ENCODE results near the gene PKD1.

PKD1 gene

DNA sequence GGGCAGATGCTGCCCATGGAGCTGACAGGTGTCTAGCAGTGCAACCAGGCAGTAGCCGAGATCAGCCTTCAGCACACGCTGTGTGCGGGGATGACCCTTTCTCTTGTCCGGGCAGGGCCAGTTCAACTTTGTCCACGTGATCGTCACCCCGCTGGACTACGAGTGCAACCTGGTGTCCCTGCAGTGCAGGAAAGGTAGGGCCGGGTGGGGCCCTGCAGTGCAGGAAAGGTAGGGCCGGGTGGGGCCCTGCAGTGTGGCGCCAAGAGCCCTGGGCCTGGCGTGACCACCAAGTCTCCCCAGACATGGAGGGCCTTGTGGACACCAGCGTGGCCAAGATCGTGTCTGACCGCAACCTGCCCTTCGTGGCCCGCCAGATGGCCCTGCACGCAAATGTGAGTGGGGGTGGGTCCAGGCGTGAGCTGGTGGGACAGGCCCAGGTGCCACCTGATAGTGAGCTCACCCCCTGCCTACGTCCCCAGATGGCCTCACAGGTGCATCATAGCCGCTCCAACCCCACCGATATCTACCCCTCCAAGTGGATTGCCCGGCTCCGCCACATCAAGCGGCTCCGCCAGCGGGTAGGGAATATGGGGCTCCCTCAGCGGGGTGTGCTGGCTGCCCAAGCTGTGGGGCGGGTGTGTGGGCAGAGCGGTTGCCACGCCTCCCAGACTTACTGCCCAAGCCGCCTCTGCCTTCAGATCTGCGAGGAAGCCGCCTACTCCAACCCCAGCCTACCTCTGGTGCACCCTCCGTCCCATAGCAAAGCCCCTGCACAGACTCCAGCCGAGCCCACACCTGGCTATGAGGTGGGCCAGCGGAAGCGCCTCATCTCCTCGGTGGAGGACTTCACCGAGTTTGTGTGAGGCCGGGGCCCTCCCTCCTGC lies 47.7 kb downstream of the PKD1 start:
- no peak for DNase-seq (ENCODE audit: low read depth)

DNA sequence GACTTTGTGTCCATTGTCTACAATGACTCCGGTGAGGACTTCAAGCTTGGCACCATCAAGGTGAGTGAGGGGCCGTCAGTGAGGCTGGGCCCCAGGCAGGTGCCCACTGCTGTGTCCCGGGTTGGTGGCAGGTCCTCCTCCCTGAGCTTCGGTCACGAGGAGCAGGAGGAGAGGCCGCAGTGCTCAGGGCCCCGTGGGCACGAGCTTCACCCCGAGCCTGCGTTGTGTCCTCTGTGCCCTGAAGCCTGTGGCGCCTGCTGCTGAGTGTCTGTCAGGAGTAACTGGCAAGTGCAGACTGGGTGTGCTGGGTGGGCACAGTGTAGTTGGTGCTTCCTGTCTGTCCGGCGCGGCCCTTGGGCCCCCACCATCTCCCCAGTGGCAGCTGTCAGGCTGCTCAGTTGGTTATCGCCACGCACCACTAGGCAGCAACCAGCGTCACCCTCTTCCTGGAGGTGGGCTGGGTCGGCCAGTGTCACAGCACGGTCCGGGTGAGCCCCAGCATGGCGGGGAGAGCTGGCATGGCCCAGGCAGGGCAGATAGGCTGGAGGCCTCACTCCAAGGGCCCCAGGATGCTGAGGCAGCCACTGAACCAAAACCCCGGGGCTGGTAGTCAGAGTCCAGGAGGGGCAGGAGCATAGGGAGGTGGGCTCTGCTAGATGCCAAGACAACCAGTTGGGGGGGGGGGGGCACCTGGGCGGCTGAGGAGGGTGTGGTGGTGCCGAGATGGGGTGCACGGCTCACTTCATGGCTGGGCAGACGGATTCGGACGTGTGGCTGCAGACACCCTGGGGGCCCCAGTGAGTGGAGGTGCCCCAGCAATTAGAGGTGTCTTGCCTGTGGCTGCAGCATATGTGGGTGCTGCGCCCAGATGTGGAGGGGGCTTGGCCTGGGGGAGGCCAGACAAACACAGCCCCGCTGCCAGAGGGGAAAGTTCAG lies 48.6 kb downstream of the PKD1 start:
- DNase-seq (ENCODE audit: low read depth), result no peak

DNA sequence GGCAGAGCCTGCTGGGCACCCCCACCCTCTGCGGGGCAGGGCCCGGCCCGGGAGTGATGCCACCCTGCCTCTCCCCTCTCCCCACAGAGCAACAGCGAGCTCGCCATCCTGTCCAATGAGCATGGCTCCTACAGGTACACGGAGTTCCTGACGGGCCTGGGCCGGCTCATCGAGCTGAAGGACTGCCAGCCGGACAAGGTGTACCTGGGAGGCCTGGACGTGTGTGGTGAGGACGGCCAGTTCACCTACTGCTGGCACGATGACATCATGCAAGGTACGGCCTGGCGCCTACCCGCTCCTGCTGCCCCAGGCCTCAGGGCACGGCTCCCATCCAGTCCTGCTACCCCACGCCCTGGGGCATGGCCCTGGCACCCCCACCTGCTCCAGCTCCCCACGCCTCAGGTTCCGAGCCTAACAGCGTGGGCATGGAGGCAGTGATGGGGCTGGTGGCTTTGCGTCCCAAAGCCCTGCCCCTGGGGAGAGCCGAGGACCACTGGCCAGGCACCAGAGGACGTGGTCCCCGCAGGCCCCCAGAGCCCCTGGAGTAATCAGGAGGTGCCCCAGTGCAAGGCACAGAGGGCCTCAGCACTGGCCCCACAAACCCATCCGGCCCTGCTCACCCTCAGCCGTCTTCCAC lies 49.5 kb downstream of the PKD1 start:
- no peak for DNase-seq (ENCODE audit: low read depth)

DNA sequence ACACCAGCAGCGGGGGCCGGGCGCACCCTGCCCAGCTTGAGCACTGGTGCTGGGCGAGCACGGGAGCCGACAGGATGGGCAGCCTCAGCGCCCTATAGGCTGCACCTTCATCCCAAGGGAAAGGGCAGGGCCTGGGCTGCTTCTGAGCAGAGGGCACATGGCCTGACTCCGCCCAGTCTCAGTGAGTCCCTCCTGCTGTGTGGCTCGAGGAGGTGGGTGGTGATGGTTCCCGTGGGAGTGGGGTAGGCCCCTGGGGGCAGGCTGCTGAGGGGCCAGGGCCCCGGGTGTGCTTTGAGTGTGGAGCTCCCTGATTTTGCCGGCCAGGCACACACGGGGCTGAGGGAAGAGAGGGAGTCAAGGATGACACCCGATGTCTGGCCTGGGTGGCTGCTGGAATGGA lies 50.0 kb downstream of the PKD1 start:
- DNase-seq (ENCODE audit: low read depth), result no peak

DNA sequence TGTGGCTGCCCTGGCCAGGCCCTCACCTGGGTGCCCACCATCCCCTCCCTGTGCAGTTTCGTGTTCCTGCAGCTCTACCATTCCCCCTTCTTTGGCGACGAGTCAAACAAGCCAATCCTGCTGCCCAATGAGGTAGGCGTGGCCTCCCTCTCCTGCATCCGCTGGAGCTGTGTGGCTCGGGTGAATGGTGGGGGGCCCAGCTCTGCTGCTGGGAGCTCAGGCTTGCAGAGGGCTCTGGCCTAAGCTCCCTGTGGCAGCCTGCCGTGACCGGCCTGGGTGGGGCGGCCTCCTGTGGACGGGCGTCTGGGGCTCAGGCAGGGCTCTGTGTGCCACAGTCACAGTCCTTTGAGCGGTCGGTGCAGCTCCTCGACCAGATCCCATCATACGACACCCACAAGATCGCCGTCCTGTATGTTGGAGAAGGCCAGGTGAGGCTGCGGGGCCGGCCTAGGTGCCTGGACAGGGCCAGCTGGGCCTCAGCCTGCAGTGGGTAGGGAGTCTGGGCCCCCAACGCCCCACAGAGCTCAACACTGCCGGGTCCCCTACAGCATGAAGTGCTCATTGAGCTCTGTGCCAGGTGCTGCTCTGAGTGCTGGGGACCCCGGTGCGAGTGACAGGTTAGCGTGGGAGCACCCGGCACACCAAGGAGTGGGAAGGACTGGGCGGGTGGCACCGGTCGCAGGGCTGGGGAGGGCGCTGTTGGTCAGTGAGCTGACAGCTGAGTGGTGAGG lies 50.6 kb downstream of the PKD1 start:
- DNase-seq (ENCODE audit: low read depth), result no peak

DNA sequence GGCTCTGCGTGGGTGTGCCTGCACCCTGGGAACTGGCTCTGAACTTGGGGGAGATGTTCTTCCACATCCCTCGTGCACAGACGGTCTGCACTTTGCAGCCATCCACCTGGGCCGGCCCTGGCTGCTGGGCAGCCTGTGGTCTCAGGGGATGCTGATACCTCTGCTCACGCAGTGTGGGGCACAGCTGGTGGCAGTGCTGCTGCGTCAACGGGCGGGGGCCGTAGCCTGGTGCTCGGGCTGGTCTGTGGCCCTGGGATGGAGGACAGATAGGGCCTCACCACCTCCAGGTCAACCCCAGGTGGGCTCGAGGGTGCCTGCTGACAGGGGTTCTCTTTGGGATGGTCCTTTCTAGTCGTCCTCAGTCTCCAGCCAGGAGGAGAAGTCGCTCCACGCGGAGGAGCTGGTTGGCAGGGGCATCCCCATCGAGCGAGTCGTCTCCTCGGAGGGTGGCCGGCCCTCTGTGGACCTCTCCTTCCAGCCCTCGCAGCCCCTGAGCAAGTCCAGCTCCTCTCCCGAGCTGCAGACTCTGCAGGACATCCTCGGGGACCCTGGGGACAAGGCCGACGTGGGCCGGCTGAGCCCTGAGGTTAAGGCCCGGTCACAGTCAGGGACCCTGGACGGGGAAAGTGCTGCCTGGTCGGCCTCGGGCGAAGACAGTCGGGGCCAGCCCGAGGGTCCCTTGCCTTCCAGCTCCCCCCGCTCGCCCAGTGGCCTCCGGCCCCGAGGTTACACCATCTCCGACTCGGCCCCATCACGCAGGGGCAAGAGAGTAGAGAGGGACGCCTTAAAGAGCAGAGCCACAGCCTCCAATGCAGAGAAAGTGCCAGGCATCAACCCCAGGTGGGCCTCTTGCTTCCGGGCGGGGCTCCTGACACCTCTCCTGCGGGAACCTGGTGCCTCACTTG lies 51.6 kb downstream of the PKD1 start:
- no peak for DNase-seq (ENCODE audit: low read depth)

DNA sequence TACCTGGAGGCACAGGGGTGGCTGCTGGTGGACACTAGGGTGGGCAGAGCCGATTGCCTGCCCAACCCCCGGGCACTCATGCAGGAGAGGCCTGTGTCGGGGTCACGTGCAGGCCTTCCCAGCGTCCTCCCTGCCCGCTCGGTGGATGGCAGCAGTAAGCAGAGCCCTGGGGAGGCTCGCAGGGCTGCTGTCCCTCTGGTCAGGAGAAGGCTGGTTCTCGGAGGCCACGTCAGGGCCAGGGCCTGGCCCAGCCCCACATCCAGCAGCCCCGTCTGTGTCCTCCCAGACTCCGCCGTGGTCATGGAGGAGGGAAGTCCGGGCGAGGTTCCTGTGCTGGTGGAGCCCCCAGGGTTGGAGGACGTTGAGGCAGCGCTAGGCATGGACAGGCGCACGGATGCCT lies 52.3 kb downstream of the PKD1 start:
- no peak for DNase-seq (ENCODE audit: low read depth)

DNA sequence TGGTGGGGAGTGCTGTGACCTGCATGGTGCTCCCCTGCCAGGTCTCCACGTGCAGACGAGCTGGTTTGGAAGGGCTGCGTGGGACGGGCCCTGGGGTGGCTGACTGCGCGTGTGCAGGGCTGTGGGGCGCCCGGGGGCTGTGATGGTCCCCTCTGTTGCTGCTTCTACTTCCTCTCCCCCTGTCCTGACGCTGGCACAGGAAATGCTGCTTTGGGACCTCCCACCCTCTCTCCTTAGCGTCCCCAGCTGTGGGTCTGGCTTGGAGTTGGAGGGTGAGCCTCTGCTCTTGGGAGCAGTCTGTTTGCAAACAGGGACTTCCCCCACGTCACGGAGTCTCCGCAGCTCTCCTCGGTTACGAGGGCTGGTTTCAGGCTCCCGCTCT lies 52.7 kb downstream of the PKD1 start:
- DNase-seq (ENCODE audit: low read depth), result no peak

DNA sequence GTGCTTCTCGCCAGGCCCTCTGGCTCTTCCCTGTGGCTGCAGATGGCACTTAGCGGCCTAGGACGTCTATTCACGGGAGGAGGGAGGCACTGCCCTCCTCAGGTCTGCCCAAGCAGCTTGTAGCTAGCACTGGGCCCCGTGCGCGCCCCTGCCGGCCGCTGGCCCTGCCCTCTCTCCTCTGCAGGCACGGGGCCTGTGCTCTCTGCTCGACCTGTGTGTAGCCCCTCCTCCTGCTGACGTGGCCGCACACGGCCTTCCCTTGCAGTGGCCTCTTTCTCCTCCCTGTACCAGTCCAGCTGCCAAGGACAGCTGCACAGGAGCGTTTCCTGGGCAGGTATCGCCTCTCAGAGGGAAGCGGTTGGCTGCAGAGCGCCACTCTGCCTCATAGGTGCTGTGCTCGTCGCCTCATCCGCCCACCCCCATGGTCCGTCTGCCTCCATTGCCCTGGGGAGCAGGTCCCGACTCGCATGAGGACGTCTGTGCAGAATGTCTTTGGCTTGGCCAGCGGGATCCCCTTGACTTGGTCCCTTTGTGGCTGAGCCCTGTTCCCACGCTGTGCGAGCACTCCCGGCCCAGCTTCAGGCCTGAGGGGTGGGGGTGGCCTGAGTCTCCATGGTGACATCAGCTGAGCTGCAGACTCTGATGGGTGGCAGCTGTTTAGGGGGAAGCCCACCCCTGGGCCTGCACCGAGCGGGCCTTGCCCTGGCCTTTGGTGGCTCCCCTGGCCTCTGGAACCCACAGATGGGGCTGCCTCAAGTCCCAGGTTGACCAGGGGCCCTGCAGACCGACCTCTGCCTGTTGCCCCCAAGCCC lies 53.3 kb downstream of the PKD1 start:
- DNase-seq (ENCODE audit: low read depth), result no peak

DNA sequence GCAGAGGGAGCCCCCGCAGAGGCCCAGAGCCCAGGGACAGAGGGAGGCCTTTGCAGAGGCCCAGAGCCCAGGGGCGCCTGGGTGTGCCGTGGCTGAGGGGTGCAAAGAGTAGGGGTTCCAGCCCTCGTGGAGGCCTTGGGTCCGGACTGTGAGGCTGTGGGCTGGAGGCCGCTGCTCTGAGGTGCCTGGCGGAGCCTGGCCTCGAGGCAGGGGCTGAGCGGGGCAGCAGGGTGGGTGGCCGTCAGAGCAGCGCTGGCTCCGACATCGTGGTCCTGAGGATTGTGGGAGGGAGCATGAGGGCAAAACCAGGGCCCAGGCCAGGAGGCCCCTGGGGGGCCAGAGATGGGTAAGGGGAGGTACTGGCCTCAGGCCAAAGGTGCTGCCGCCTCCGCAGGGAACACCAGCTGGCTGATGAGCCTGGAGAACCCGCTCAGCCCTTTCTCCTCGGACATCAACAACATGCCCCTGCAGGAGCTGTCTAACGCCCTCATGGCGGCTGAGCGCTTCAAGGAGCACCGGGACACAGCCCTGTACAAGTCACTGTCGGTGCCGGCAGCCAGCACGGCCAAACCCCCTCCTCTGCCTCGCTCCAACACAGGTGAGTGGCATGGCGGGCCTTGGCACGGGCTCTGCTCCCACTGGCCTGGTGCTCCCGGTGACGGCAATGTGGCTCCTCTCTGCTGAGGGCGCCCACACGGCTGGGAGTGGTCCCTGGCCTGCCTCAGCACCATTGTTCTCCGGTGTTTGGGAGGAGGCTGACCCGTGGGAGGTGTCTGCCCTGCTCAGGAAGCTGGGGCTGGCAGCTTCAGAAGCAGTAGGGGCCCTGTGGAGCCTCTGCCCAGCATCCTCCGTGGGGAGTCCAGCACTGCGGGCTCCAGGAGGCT lies 54.3 kb downstream of the PKD1 start:
- no peak for DNase-seq (ENCODE audit: low read depth)

DNA sequence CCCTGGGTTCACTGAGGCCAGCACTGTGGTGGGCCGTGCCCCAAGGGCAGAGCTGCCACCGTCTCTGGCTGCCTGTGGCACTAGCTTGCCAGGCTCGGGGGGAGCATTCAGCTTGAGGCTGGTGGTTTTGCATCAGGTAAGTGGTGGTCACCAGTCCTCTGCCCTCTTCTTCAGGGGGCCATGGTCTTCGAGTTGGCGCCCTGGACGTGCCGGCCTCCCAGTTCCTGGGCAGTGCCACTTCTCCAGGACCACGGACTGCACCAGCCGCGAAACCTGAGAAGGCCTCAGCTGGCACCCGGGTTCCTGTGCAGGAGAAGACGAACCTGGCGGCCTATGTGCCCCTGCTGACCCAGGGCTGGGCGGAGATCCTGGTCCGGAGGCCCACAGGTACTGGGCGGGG lies 55.7 kb downstream of the PKD1 start:
- no peak for DNase-seq (ENCODE audit: low read depth)

DNA sequence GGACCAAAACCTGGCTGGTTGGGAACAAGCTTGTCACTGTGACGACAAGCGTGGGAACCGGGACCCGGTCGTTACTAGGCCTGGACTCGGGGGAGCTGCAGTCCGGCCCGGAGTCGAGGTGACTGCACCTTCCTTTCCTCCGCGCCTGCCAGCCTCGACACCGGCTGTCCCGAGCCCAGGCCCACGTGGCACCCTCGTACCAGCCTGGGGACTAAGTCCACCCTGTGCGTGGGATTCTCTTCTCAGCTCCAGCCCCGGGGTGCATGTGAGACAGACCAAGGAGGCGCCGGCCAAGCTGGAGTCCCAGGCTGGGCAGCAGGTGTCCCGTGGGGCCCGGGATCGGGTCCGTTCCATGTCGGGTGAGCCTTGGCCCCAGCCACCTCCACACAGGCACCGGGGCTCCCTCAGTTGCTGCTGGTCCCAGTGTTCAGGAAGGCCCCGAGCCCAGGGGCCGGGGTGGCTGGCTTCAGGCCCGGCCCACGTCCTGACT lies 56.3 kb downstream of the PKD1 start:
- DNase-seq (ENCODE audit: low read depth), result no peak

DNA sequence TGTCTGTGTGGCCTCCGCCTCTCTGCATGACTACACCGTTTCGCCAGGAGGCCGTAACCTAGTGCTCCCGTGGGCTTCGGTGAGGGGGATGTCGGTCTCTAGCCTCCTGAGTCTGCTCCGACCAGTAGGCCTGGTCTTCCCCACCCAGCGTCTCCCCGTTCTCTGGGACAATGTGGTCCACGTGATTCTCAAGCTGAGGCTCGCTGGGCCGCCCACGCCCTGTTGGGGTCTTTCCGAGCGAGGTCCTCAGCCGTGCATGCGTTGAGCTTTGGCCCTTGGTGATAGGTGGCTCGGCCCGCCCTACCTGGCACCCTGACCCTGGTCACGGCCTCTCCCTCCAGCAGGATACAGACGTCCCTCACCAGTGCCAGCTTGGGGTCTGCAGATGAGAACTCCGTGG lies 57.0 kb downstream of the PKD1 start:
- no peak for DNase-seq (ENCODE audit: low read depth)

DNA sequence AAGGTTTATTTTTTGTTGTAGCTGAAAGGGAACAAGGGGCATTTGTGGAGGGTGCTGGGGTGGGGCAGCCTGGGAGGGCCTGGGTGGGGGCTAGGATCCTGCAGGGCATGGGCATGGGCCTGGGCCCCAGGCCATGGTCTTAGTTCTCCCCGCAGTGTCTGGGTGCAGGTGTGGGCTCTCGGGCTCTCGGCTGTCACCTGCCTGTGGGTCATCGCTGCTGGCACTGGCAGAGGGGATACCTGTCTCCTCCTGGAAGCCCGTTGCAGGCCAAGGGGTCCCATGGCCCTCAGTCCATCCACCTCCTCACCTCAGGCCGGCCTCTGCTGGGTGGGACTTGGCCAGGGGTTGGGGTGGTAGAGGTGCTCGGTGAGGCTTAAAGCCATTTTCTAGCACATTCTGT lies 57.6 kb downstream of the PKD1 start:
- DNase-seq (ENCODE audit: low read depth), result no peak

DNA sequence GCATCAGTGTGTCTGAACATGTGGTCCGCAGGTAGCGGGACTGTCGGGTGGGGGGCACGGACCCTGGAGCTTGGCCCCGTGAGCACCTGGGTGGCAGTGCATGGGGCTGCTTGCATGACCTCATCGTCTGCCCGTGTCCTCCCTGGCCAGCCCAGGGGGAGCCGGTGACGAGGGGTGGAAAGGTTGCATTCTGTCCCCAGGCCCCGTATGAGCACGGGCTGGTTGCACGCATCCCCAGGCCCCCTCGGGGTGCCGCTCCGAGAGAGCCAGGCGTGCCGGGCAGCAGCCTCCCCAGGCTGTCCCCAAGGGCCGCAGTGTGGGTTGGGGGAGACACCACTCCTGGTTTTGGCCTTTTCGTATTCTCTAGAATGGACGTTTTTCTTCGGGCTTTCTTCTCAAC lies 58.0 kb downstream of the PKD1 start:
- DNase-seq (ENCODE audit: low read depth), result no peak

DNA sequence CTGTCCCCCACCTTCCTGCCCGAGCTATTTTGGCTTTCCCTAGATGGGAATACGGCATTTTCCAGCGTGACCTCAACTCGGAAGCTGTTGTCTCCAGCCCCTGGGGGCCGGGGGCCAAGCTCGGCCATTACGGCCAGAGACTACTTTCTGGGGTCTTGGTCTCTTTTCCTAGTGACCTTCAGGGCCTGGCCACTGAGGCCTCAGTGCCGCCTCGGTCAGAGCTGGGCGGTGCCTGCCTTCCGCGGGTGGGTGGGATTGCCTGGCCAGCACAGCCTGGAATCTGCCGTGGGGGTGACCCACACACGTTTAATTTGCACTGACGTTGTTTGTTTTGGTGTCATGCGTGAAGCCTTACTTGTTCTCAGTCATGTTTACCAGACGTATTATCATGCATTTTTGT lies 58.7 kb downstream of the PKD1 start:
- no peak for DNase-seq (ENCODE audit: low read depth)

DNA sequence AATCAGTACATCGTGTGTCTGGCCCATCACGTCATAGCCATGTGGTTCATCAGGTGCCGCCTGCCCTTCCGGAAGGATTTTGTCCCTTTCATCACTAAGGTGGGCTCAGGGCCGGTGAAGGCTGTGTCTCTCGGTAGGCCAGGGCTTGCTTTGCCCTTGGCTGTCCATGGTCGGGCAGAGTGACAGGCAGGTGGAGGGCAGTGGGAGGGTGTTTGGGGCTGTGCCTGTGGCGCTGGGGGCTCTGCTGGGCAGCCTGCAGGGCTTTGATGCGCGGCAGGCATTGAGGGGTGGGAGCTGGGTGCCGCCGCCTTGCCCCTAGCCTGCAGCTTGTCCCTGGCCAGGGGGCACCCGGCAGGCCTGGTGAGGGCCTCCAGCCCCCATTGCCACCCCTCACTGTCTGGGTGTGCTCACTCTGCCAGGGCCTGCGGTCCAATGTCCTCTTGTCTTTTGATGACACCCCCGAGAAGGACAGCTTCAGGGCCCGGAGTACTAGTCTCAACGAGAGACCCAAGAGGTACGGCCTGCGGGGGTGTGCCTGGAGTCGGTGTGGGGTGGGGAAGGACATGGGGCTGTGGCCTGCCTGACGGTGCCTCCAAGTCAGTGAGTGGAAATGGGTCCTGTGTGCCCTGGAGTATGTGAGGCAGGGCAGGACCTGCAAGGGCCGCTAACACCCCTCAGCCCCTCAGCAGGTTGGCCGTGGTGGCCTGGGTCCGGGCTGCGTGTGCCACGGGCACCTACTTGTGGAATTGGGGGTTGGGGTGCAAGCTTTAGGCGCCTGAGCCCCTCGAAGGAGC lies 59.4 kb downstream of the PKD1 start:
- no peak for DNase-seq (ENCODE audit: low read depth)

DNA sequence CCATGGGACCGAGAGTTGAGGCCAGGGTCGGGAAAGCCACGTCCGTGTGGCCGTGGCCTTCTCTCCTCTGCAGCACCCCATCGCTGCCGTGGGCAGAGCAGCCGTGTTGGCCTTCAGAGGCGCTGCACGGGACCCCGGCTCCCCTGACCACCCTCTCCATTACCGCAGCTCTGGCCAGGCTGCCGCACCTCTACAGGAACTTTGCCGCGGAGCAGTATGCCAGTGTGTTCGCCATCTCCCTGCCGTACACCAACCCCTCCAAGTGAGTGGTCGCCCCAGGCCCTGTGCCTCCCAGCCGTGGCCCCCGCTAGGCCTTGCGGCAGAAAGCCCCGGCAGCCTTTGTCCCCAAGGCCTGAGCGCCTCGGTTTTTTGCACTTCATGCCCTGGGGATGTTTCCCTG lies 60.1 kb downstream of the PKD1 start:
- DNase-seq (ENCODE audit: low read depth), result no peak
